CD8-positive, alpha-beta memory T cell (primary cell): ENCODE results near the gene SRSF8. TPM values are rescaled to one million over a fixed set of nuclear protein-coding genes. Genes with fewer than 3 reads are reported as not detected.
"Not testable (repeated sequence)": the region's sequence is repeated elsewhere in the genome, so short reads cannot be mapped to it uniquely, and the experiment has no call there.

ENCODE experiments used
- CTCF ChIA-PET: fragments of 350-600 bp; sonication (Branson Sonifier 250); formaldehyde crosslinking; loops from one replicate; lab custom pipeline; 2021; ENCODE audit warnings: antibody characterized with exemption; lab: Charles Lee
- POLR2A ChIA-PET: fragments of 350-600 bp; sonication (Branson Sonifier 250); formaldehyde crosslinking; loops from one replicate; lab custom pipeline; 2021; ENCODE audit warnings: antibody characterized with exemption; lab: Charles Lee
- DNase-seq, 5 donors: peaks; one replicate each; pipeline versions ENCODE4 v3.0.0 to v3.0.0-alpha.2; 2020 to 2022; ENCODE audit warnings: mixed read lengths in 1 of 5
- H3K27ac ChIP-seq: one replicate; pipeline ENCODE4 v1.7.0; 2013; ENCODE audit warnings: low read depth, mild to moderate bottlenecking, low read length, moderate library complexity
- H3K27me3 ChIP-seq: 2 replicates; pipeline ENCODE4 v1.7.0; 2013; ENCODE audit warnings: low read length, mild to moderate bottlenecking; ENCODE audit not compliant: insufficient read depth, poor library complexity, severe bottlenecking
- H3K36me3 ChIP-seq: 2 replicates; pipeline ENCODE4 v1.7.0; 2013; ENCODE audit warnings: mild to moderate bottlenecking, low read length, moderate library complexity; ENCODE audit not compliant: insufficient read depth
- H3K4me1 ChIP-seq: 2 replicates; pipeline ENCODE4 v1.7.0; 2013; ENCODE audit warnings: mild to moderate bottlenecking, low read length, moderate library complexity; ENCODE audit not compliant: insufficient read depth
- H3K4me3 ChIP-seq: 2 replicates; pipeline ENCODE4 v1.7.0; 2013; ENCODE audit warnings: mild to moderate bottlenecking, low read length
- H3K9me3 ChIP-seq: 2 replicates; pipeline ENCODE4 v1.7.0; 2013; ENCODE audit warnings: mild to moderate bottlenecking, low read length
- H3K27ac Mint-ChIP-seq, 8 donors: one replicate each; pipeline ENCODE4 v1.8.0; 2020 to 2021; ENCODE audit warnings: mixed read lengths in 8 of 8, mild to moderate bottlenecking in 6 of 8, inconsistent platforms in 3 of 8, moderate library complexity in 3 of 8
- H3K27me3 Mint-ChIP-seq, 2 donors: one replicate each; pipeline ENCODE4 v1.8.0; 2020 to 2021; ENCODE audit warnings: mixed read lengths in 2 of 2, mild to moderate bottlenecking in 1 of 2, moderate library complexity in 1 of 2
- H3K36me3 Mint-ChIP-seq, 3 donors: one replicate each; pipeline ENCODE4 v1.8.0; 2020 to 2021; ENCODE audit warnings: mixed read lengths in 3 of 3, inconsistent platforms in 1 of 3, mild to moderate bottlenecking in 1 of 3
- H3K4me1 Mint-ChIP-seq, 3 donors: one replicate each; pipeline ENCODE4 v1.8.0; 2020 to 2021; ENCODE audit warnings: mixed read lengths in 3 of 3, inconsistent platforms in 1 of 3, mild to moderate bottlenecking in 1 of 3
- H3K4me3 Mint-ChIP-seq, 7 donors: one replicate each; pipeline ENCODE4 v1.8.0; 2020 to 2021; ENCODE audit warnings: mixed read lengths in 7 of 7, mild to moderate bottlenecking in 6 of 7, moderate library complexity in 4 of 7, inconsistent platforms in 2 of 7
- H3K9me3 Mint-ChIP-seq, 5 donors: one replicate each; pipeline ENCODE4 v1.8.0; 2020 to 2022; ENCODE audit warnings: mixed read lengths in 5 of 5, mild to moderate bottlenecking in 3 of 5, moderate library complexity in 2 of 5, inconsistent platforms in 1 of 5
- polyA plus RNA-seq: library from polyadenylated mRNA; unstranded; fragments of 300-500 nt; fragmentation: Illumina TruSeq; gene quantifications from one replicate; pipeline ENCODE4 v1.2.3, GENCODE V29; 2021
- total RNA-seq, 2 experiments: library from RNA; stranded (reverse); gene quantifications; one replicate each; pipeline ENCODE4 v1.2.3, GENCODE V29; 2021

The SRSF8 gene
- total and polyA plus RNA-seq, 3 experiments from 2014 or later: 75.8 to 91.6 (median 82.8) TPM

- H3K4me1 Mint-ChIP-seq: no peaks in the 10 kb centered on the region
- H3K27me3 Mint-ChIP-seq: peaks cover 20 to 63% of the 10 kb centered on the region in 2 donors
- H3K4me1 ChIP-seq: no peaks in the 10 kb centered on the region
- no peaks in the 10 kb centered on the region for H3K9me3 ChIP-seq
- no peaks in the 10 kb centered on the region for H3K36me3 ChIP-seq
- no peaks in the 10 kb centered on the region for H3K27me3 ChIP-seq
- no peak overlapping the region for H3K27ac ChIP-seq
- POLR2A ChIA-PET: no interaction called here
- H3K4me3 Mint-ChIP-seq: no peak overlapping the region
- H3K4me3 ChIP-seq: no peak overlapping the region
- no peak for DNase-seq
- no peak overlapping the region for H3K27ac Mint-ChIP-seq
- H3K9me3 Mint-ChIP-seq: no peaks in the 10 kb centered on the region
- CTCF ChIA-PET: no interaction called here
- peaks cover 0 to 2% (median 0%) of the 10 kb centered on the region in 3 donors for H3K36me3 Mint-ChIP-seq
Measured at GRCh38 chr11:95042239-95042638, 24.5 kb upstream of the SRSF8 start.

- Histone ChIP-seq H3K4me3 (no peak overlapping the region), H3K36me3 (no peaks in the 10 kb centered on the region), H3K9me3 (no peaks in the 10 kb centered on the region), H3K27ac (no peak overlapping the region), H3K4me1 (no peaks in the 10 kb centered on the region), H3K27me3 (no peaks in the 10 kb centered on the region)
- Mint-ChIP-seq H3K27ac (no peak overlapping the region), H3K27me3 (peaks cover 20 to 65% of the 10 kb centered on the region in 2 donors), H3K4me3 (no peak overlapping the region), H3K36me3 (peaks cover 0 to 2% (median 0%) of the 10 kb centered on the region in 3 donors), H3K4me1 (no peaks in the 10 kb centered on the region), H3K9me3 (no peaks in the 10 kb centered on the region)
- CTCF ChIA-PET: no interaction called here
- POLR2A ChIA-PET: no interaction called here
- no peak for DNase-seq
Measured at GRCh38 chr11:95042906-95043305, 23.8 kb upstream of the SRSF8 start.

- no peak overlapping the region for H3K4me3 ChIP-seq
- DNase-seq: no peak
- H3K27me3 ChIP-seq: no peaks in the 10 kb centered on the region
- CTCF ChIA-PET: no interaction called here
- Mint-ChIP-seq H3K4me3 (no peak overlapping the region), H3K4me1 (no peaks in the 10 kb centered on the region), H3K27ac (no peak overlapping the region), H3K36me3 (no peaks in the 10 kb centered on the region), H3K27me3 (peaks cover 17 to 65% of the 10 kb centered on the region in 2 donors), H3K9me3 (no peaks in the 10 kb centered on the region)
- POLR2A ChIA-PET: no interaction called here
- H3K36me3 ChIP-seq: no peaks in the 10 kb centered on the region
- H3K9me3 ChIP-seq: no peaks in the 10 kb centered on the region
- H3K27ac ChIP-seq: no peak overlapping the region
- H3K4me1 ChIP-seq: no peaks in the 10 kb centered on the region
Measured at GRCh38 chr11:95044010-95044409, 22.7 kb upstream of the SRSF8 start.

- Mint-ChIP-seq H3K36me3 (no peaks in the 10 kb centered on the region), H3K27me3 (peaks cover 22 to 63% of the 10 kb centered on the region in 2 donors), H3K9me3 (no peaks in the 10 kb centered on the region), H3K27ac (no peak overlapping the region), H3K4me3 (no peak overlapping the region), H3K4me1 (no peaks in the 10 kb centered on the region)
- Histone ChIP-seq H3K9me3 (no peaks in the 10 kb centered on the region), H3K4me1 (no peaks in the 10 kb centered on the region), H3K36me3 (no peaks in the 10 kb centered on the region), H3K27ac (no peak overlapping the region), H3K27me3 (peaks cover 6% of the 10 kb centered on the region), H3K4me3 (no peak overlapping the region)
- no peak for DNase-seq
- ChIA-PET POLR2A (no interaction called here), CTCF (no interaction called here)
Measured at GRCh38 chr11:95045812-95046211, 20.9 kb upstream of the SRSF8 start.

- CTCF ChIA-PET, H3K27me3 ChIP-seq, POLR2A ChIA-PET, H3K4me3 Mint-ChIP-seq, H3K9me3 ChIP-seq, H3K27ac ChIP-seq, H3K36me3 Mint-ChIP-seq, H3K9me3 Mint-ChIP-seq, H3K27ac Mint-ChIP-seq, H3K36me3 ChIP-seq, H3K4me1 ChIP-seq, DNase-seq, H3K4me3 ChIP-seq, H3K4me1 Mint-ChIP-seq: not testable (repeated sequence)
- H3K27me3 Mint-ChIP-seq: peaks cover 26 to 66% of the 10 kb centered on the region in 2 donors
Measured at GRCh38 chr11:95049122-95049521, 17.6 kb upstream of the SRSF8 start, which contains the start of gene KDM4F. Gene KDM4F, plus strand, starts transcription at chr11:95049422.

GRCh38 chr11:95050595-95051202 lies 16.0 kb upstream of the SRSF8 start:
- Mint-ChIP-seq H3K4me3 (no peak overlapping the region), H3K4me1 (no peaks in the 10 kb centered on the region), H3K36me3 (peaks cover 0 to 4% (median 0%) of the 10 kb centered on the region in 3 donors), H3K27me3 (peaks cover 33 to 62% of the 10 kb centered on the region in 2 donors), H3K9me3 (no peaks in the 10 kb centered on the region), H3K27ac (no peak overlapping the region)
- CTCF ChIA-PET: no interaction called here
- POLR2A ChIA-PET: no interaction called here
- DNase-seq: no peak
- H3K27me3 ChIP-seq: peaks cover 11% of the 10 kb centered on the region
- H3K4me1 ChIP-seq: no peaks in the 10 kb centered on the region
- H3K4me3 ChIP-seq: no peak overlapping the region
- no peaks in the 10 kb centered on the region for H3K9me3 ChIP-seq
- H3K27ac ChIP-seq: no peak overlapping the region
- H3K36me3 ChIP-seq: no peaks in the 10 kb centered on the region

GRCh38 chr11:95054356-95054755 lies 12.4 kb upstream of the SRSF8 start:
- no peaks in the 10 kb centered on the region for H3K4me1 Mint-ChIP-seq
- H3K4me3 Mint-ChIP-seq: no peak overlapping the region
- no peak overlapping the region for H3K27ac Mint-ChIP-seq
- Histone ChIP-seq H3K27ac (no peak overlapping the region), H3K27me3 (peaks cover 11% of the 10 kb centered on the region), H3K4me1 (no peaks in the 10 kb centered on the region), H3K4me3 (no peak overlapping the region), H3K9me3 (no peaks in the 10 kb centered on the region), H3K36me3 (no peaks in the 10 kb centered on the region)
- H3K36me3 Mint-ChIP-seq: peaks cover 0 to 4% (median 0%) of the 10 kb centered on the region in 3 donors
- CTCF ChIA-PET: no interaction called here
- H3K27me3 Mint-ChIP-seq: peaks cover 30 to 57% of the 10 kb centered on the region in 2 donors
- POLR2A ChIA-PET: no interaction called here
- no peak for DNase-seq
- H3K9me3 Mint-ChIP-seq: no peaks in the 10 kb centered on the region

- Histone ChIP-seq H3K4me3 (no peak overlapping the region), H3K27me3 (peaks cover 6% of the 10 kb centered on the region), H3K27ac (no peak overlapping the region), H3K4me1 (no peaks in the 10 kb centered on the region), H3K9me3 (no peaks in the 10 kb centered on the region), H3K36me3 (no peaks in the 10 kb centered on the region)
- CTCF ChIA-PET: no interaction called here
- Mint-ChIP-seq H3K27ac (no peak overlapping the region), H3K4me1 (no peaks in the 10 kb centered on the region), H3K27me3 (peaks cover 28 to 64% of the 10 kb centered on the region in 2 donors), H3K9me3 (no peaks in the 10 kb centered on the region), H3K36me3 (peaks cover 0 to 4% (median 0%) of the 10 kb centered on the region in 3 donors), H3K4me3 (no peak overlapping the region)
- POLR2A ChIA-PET: no interaction called here
- DNase-seq: no peak
Measured at GRCh38 chr11:95055283-95055897, 11.3 kb upstream of the SRSF8 start.
